Panc1 (cell line): ENCODE measurements around the gene CEP41.

Source experiments
- CTCF ChIP-seq: fragments of 450-650 bp; IDR thresholded peaks from 2 replicates; pipeline ENCODE4 v1.5.1; 2017; ENCODE audit warnings: mild to moderate bottlenecking
- POLR2AphosphoS5 ChIP-seq: IDR thresholded peaks from 2 replicates; pipeline ENCODE4 v1.6.1; 2012; ENCODE audit warnings: mild to moderate bottlenecking, low read depth, low read length, moderate library complexity
- SIN3A ChIP-seq: IDR thresholded peaks from 2 replicates; pipeline ENCODE4 v1.6.1; 2012; ENCODE audit warnings: low read depth, mild to moderate bottlenecking, low read length, moderate library complexity, borderline replicate concordance; ENCODE audit not compliant: insufficient read depth
- TCF7L2 ChIP-seq: IDR thresholded peaks from 2 replicates; pipeline ENCODE4 v1.6.1; 2011; ENCODE audit warnings: mild to moderate bottlenecking, low read depth, low read length, inconsistent platforms
- TF ChIP-seq, protein P1 (sequence below), 2 experiments: IDR thresholded peaks; 2 replicates each; pipeline ENCODE4 v1.6.1; 2011 to 2012; ENCODE audit warnings: low read depth in 2 of 2, control low read depth in 1 of 2, low read length in 1 of 2, mild to moderate bottlenecking in 1 of 2, moderate library complexity in 1 of 2; ENCODE audit not compliant: insufficient read depth in 1 of 2

DNA sequence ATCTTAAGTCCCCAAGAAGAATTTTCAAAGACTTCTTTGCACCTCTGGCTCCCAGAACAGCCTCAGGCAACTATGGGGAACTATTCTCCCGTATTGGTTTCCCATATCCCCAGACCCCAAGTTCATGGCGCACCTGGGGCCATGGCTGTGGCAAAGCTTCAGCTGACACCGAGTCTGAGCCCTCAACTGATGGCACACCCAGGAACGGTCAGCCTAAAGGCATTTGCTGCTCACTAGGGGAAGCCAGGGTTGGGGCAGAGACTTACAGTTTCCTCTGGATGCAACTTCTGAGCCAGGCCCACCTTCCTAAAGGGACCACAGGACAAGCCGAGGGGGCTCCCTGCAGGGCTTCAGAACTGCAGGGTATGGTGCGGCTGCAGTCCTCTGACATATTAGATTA is 74.3 kb downstream of the CEP41 start:
- TF ChIP-seq CTCF (no peak), POLR2AphosphoS5 (no peak), TCF7L2 (no peak), SIN3A (no peak)
- TF ChIP-seq, protein P1, sequence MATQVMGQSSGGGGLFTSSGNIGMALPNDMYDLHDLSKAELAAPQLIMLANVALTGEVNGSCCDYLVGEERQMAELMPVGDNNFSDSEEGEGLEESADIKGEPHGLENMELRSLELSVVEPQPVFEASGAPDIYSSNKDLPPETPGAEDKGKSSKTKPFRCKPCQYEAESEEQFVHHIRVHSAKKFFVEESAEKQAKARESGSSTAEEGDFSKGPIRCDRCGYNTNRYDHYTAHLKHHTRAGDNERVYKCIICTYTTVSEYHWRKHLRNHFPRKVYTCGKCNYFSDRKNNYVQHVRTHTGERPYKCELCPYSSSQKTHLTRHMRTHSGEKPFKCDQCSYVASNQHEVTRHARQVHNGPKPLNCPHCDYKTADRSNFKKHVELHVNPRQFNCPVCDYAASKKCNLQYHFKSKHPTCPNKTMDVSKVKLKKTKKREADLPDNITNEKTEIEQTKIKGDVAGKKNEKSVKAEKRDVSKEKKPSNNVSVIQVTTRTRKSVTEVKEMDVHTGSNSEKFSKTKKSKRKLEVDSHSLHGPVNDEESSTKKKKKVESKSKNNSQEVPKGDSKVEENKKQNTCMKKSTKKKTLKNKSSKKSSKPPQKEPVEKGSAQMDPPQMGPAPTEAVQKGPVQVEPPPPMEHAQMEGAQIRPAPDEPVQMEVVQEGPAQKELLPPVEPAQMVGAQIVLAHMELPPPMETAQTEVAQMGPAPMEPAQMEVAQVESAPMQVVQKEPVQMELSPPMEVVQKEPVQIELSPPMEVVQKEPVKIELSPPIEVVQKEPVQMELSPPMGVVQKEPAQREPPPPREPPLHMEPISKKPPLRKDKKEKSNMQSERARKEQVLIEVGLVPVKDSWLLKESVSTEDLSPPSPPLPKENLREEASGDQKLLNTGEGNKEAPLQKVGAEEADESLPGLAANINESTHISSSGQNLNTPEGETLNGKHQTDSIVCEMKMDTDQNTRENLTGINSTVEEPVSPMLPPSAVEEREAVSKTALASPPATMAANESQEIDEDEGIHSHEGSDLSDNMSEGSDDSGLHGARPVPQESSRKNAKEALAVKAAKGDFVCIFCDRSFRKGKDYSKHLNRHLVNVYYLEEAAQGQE (IDR thresholded peaks at IDR 0.05; ENCODE audit: insufficient read depth in 1 of 2, low read depth in 2 of 2, low read length in 1 of 2): no peak
